Stimulated activated naive CD8-positive, alpha-beta T cell treated with anti-CD3 and anti-CD28 coated beads, Interleukin-15, Interleukin-2, amounts not matched to agents 100 ng/mL and 50 ng/mL, for 24 hours (primary cell): ENCODE data around the gene AP1S3.
"Not testable (repeated sequence)": the region's sequence is repeated elsewhere in the genome, so short reads cannot be mapped to it uniquely, and the experiment has no call there.

Experiments used
- H3K27ac Mint-ChIP-seq: one replicate; pipeline ENCODE4 v1.8.0; 2021; ENCODE audit warnings: mild to moderate bottlenecking, mixed read lengths
- H3K27me3 Mint-ChIP-seq: one replicate; pipeline ENCODE4 v1.8.0; 2021; ENCODE audit warnings: mixed read lengths
- H3K36me3 Mint-ChIP-seq: one replicate; pipeline ENCODE4 v1.8.0; 2021; ENCODE audit warnings: low read depth, mixed read lengths
- H3K4me1 Mint-ChIP-seq: one replicate; pipeline ENCODE4 v1.8.0; 2021; ENCODE audit warnings: low read depth, mixed read lengths
- H3K4me3 Mint-ChIP-seq: one replicate; pipeline ENCODE4 v1.8.0; 2021; ENCODE audit warnings: mild to moderate bottlenecking, mixed read lengths
- H3K9me3 Mint-ChIP-seq: one replicate; pipeline ENCODE4 v1.8.0; 2021; ENCODE audit warnings: mixed read lengths

Gene AP1S3

GRCh38 chr2:223829128-223829527 is 8.3 kb downstream of the AP1S3 start:
- peaks cover 4% of the 10 kb centered on the region for H3K36me3 Mint-ChIP-seq
- H3K4me3 Mint-ChIP-seq = no peak overlapping the region
- no peak overlapping the region for H3K27ac Mint-ChIP-seq
- no peaks in the 10 kb centered on the region for H3K27me3 Mint-ChIP-seq
- no peaks in the 10 kb centered on the region for H3K4me1 Mint-ChIP-seq
- no peaks in the 10 kb centered on the region for H3K9me3 Mint-ChIP-seq

GRCh38 chr2:223828314-223828713 is 9.1 kb downstream of the AP1S3 start:
- H3K4me1 Mint-ChIP-seq = no peaks in the 10 kb centered on the region
- H3K36me3 Mint-ChIP-seq = peaks cover under 1% of the 10 kb centered on the region
- H3K4me3 Mint-ChIP-seq = no peak overlapping the region
- H3K27ac Mint-ChIP-seq = no peak overlapping the region
- H3K27me3 Mint-ChIP-seq = no peaks in the 10 kb centered on the region
- no peaks in the 10 kb centered on the region for H3K9me3 Mint-ChIP-seq

GRCh38 chr2:223826995-223827394 is 10.4 kb downstream of the AP1S3 start:
- no peak overlapping the region for H3K4me3 Mint-ChIP-seq
- no peak overlapping the region for H3K27ac Mint-ChIP-seq
- H3K27me3 Mint-ChIP-seq = no peaks in the 10 kb centered on the region
- H3K9me3 Mint-ChIP-seq = no peaks in the 10 kb centered on the region
- no peaks in the 10 kb centered on the region for H3K36me3 Mint-ChIP-seq
- H3K4me1 Mint-ChIP-seq = peaks cover 5% of the 10 kb centered on the region

DNA sequence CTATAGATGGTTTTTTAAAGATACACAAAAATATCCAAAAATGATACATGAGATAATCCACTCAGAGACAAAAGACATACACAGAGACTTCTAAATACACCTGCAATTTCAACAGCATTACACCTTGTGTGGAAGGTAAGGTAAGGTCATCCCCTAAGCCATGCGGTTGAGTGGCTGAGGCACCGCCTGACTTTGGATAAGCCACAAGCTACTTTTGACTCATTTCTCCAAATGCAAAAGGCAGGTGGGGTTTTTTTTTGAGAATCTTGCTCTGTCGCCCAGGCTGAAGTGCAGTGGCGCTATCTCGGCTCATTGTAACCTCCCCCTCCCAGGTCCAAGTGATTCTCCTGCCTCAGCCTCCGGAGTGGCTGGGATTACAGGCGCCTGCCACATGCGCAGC is 13.1 kb downstream of the AP1S3 start:
- Mint-ChIP-seq H3K4me1 (peaks cover 6% of the 10 kb centered on the region), H3K36me3 (no peaks in the 10 kb centered on the region), H3K27ac (no peak overlapping the region)

GRCh38 chr2:223822818-223823217 is 14.6 kb downstream of the AP1S3 start:
- Mint-ChIP-seq H3K4me3 (no peak overlapping the region), H3K9me3 (no peaks in the 10 kb centered on the region), H3K27ac (no peak overlapping the region), H3K4me1 (peaks cover 10% of the 10 kb centered on the region), H3K36me3 (no peaks in the 10 kb centered on the region), H3K27me3 (no peaks in the 10 kb centered on the region)

More for the DNA sequence above, 13.1 kb downstream of the AP1S3 start:
- H3K9me3 Mint-ChIP-seq = no peaks in the 10 kb centered on the region
- no peak overlapping the region for H3K4me3 Mint-ChIP-seq
- H3K27me3 Mint-ChIP-seq = no peaks in the 10 kb centered on the region

GRCh38 chr2:223820549-223820948 is 16.8 kb downstream of the AP1S3 start:
- Mint-ChIP-seq H3K27ac (no peak overlapping the region), H3K27me3 (no peaks in the 10 kb centered on the region), H3K4me3 (no peak overlapping the region), H3K9me3 (no peaks in the 10 kb centered on the region), H3K4me1 (peaks cover 18% of the 10 kb centered on the region), H3K36me3 (no peaks in the 10 kb centered on the region)

DNA sequence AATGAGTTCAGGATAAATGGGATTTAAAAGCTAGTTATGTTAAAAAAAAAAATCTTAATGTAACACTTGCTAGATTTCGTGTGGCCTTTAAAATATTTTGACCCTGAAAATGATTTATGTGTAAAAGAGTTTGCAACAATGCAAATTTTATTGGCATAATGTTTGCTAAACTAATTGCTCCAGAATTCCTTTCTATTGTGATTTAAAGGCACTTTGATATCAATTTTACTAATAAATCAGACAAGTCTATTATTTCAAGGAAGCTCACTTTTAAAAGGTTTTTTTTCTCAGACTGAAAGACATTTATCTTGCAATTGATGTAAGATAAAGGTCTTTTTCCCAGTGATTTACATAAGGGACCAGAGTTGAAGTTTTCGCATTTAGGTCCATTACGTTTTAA is 17.5 kb downstream of the AP1S3 start:
- no peak overlapping the region for H3K4me3 Mint-ChIP-seq
- no peaks in the 10 kb centered on the region for H3K9me3 Mint-ChIP-seq
- peaks cover 24% of the 10 kb centered on the region for H3K4me1 Mint-ChIP-seq
- no peaks in the 10 kb centered on the region for H3K27me3 Mint-ChIP-seq
- no peak overlapping the region for H3K27ac Mint-ChIP-seq
- H3K36me3 Mint-ChIP-seq = no peaks in the 10 kb centered on the region

GRCh38 chr2:223815884-223816570 is 21.4 kb downstream of the AP1S3 start:
- Mint-ChIP-seq H3K27me3 (no peaks in the 10 kb centered on the region), H3K4me3 (no peak overlapping the region), H3K36me3 (no peaks in the 10 kb centered on the region), H3K9me3 (no peaks in the 10 kb centered on the region), H3K27ac (no peak overlapping the region), H3K4me1 (peaks cover 24% of the 10 kb centered on the region)

DNA sequence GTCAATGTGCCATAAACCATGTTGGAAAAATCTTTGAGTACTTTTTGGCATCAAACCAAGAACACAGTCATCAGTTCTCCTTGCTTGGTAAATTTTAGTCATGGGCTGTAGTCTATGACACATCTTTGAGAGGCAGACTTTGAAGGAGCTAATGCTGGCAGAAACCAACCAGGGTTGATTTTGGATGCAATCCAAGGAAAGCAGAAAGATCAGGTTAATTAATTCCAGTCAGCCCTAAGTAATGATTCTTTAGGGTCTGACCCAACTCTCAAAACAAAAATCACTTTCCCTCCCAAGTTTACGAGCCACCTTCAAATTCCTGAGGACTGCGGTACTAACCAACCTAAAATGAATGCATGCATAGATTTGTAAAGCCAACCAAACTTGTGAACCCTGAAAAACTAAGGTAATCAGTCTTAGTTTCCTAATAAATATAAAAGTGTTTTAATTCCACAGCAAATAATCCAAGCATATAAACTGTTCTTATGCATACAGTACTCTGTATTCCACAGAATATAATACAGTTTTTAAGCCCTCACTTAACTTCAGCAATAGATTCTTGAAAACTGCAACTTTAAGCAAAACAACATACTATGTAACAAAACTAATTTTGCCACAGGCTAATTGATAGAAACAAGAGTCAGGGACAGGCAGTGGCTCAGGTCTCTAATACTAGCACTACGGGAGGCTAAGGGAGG is 22.0 kb downstream of the AP1S3 start:
- H3K4me3 Mint-ChIP-seq = no peak overlapping the region
- no peaks in the 10 kb centered on the region for H3K27me3 Mint-ChIP-seq
- no peaks in the 10 kb centered on the region for H3K9me3 Mint-ChIP-seq
- H3K27ac Mint-ChIP-seq = no peak overlapping the region
- peaks cover 24% of the 10 kb centered on the region for H3K4me1 Mint-ChIP-seq
- no peaks in the 10 kb centered on the region for H3K36me3 Mint-ChIP-seq

- not testable (repeated sequence) for H3K9me3 Mint-ChIP-seq, H3K4me3 Mint-ChIP-seq, H3K27me3 Mint-ChIP-seq, H3K36me3 Mint-ChIP-seq, H3K27ac Mint-ChIP-seq
- peaks cover 24% of the 10 kb centered on the region for H3K4me1 Mint-ChIP-seq
Observed at GRCh38 chr2:223814764-223815163, 22.6 kb downstream of the AP1S3 start.

DNA sequence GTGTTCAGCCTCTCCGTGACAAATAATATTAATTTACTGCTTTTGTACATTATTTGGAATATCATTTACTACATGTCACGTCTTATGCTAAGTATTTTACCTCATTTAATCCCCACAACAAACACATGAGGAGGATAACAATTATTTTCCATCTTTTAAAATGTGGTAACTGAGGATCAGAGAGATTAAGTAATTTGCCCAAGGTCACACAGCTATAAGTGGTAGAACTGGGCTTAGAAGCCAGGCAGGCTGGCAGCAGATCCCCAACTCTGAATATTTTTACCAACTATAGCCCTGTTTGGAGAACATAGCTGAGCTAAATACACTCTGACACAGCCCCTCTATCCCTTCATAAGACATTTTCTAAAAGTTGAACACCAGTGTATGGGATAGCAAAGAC is 24.1 kb downstream of the AP1S3 start:
- H3K4me1 Mint-ChIP-seq = peaks cover 19% of the 10 kb centered on the region
- H3K27me3 Mint-ChIP-seq = no peaks in the 10 kb centered on the region
- no peak overlapping the region for H3K4me3 Mint-ChIP-seq
- H3K27ac Mint-ChIP-seq = no peak overlapping the region
- H3K36me3 Mint-ChIP-seq = no peaks in the 10 kb centered on the region
- no peaks in the 10 kb centered on the region for H3K9me3 Mint-ChIP-seq

GRCh38 chr2:223811757-223812156 is 25.6 kb downstream of the AP1S3 start:
- no peak overlapping the region for H3K4me3 Mint-ChIP-seq
- H3K4me1 Mint-ChIP-seq = peaks cover 19% of the 10 kb centered on the region
- no peaks in the 10 kb centered on the region for H3K9me3 Mint-ChIP-seq
- H3K27me3 Mint-ChIP-seq = no peaks in the 10 kb centered on the region
- no peaks in the 10 kb centered on the region for H3K36me3 Mint-ChIP-seq
- no peak overlapping the region for H3K27ac Mint-ChIP-seq

- Mint-ChIP-seq H3K36me3 (no peaks in the 10 kb centered on the region), H3K27me3 (no peaks in the 10 kb centered on the region), H3K4me3 (no peak overlapping the region), H3K4me1 (peaks cover 18% of the 10 kb centered on the region), H3K9me3 (no peaks in the 10 kb centered on the region), H3K27ac (no peak overlapping the region)
Observed at GRCh38 chr2:223805008-223805407, 32.4 kb downstream of the AP1S3 start.

DNA sequence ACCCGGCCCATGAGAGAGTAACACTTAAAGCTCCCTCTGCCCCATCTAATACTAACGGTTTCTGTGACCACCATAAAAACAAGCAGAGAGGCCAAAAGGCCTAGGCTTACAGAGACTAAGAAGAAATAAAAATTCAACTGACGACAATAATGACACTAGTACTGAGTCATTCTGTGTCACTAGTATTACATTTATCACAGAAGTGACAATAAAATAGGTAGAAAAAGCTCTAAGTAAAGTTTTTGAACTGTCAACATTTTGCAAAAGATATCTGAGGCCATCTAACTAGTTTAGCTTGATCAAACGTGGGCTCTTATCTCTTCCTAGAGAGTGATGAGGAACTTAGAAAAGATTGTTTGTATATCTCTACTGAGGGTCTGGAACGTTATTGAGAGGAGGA is 35.6 kb downstream of the AP1S3 start:
- Mint-ChIP-seq H3K4me1 (peaks cover 27% of the 10 kb centered on the region), H3K9me3 (no peaks in the 10 kb centered on the region), H3K27me3 (no peaks in the 10 kb centered on the region), H3K36me3 (no peaks in the 10 kb centered on the region), H3K27ac (no peak overlapping the region), H3K4me3 (no peak overlapping the region)

DNA sequence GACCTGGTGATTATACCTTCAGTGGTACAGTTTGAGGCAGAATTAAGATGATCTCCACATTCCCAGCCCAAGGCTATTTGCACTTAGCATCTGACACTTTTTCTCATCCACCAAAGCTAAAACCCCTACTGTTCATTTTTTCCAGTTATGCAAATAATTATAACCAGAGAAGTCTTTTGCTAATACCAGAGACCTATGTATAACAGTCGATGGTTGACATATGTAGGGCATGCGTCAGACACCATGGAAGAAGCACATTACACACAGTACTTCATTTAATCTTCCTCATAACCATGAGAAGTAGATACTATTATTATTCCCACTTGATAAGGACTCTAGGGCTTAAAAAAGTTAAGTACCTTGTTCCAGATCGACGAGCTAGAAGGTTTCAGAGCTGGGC is 36.5 kb downstream of the AP1S3 start:
- Mint-ChIP-seq H3K36me3 (no peaks in the 10 kb centered on the region), H3K4me1 (peaks cover 26% of the 10 kb centered on the region), H3K27me3 (no peaks in the 10 kb centered on the region), H3K4me3 (no peak overlapping the region), H3K27ac (peak overlapping the region; percentile 24), H3K9me3 (no peaks in the 10 kb centered on the region)
